HepG2 (cell line): ENCODE data around the gene TRAPPC12. TPM values are rescaled to one million over a fixed set of nuclear protein-coding genes. Genes with fewer than 3 reads are reported as not detected.
A peak's percentile ranks its signal among the peaks of the same experiment; 100 is the strongest.

Experiments
- ARNT2 ChIP-seq: sonication (generic); formaldehyde crosslinking; IDR thresholded peaks from 2 replicates; pipeline ENCODE4 v1.8.0; 2022; ENCODE audit warnings: mild to moderate bottlenecking, low read depth, missing genetic modification reagents, moderate library complexity
- HNF4G ChIP-seq, 2 experiments: sonication (generic) in 1 of 2; formaldehyde crosslinking in 1 of 2; IDR thresholded peaks; 2 replicates each; pipeline versions ENCODE4 v1.4.0 to v1.6.1; 2011 to 2020; ENCODE audit warnings: borderline replicate concordance in 2 of 2, low read depth in 2 of 2, mild to moderate bottlenecking in 2 of 2, low read length in 1 of 2, missing genetic modification reagents in 1 of 2, moderate library complexity in 1 of 2
- IRF2 ChIP-seq: IDR thresholded peaks from 2 replicates; pipeline ENCODE4 v1.6.1; 2018; ENCODE audit warnings: missing genetic modification reagents, missing compliant biosample characterization
- MBNL3 ChIP-seq: fragments of 250-450 bp; sonication (Bioruptor Pico); conservative IDR thresholded peaks from 2 replicates; pipeline ENCODE4 v1.8.0; 2022; ENCODE audit warnings: mild to moderate bottlenecking, inconsistent platforms
- MXD3 ChIP-seq: IDR thresholded peaks from 2 replicates; pipeline ENCODE4 v1.6.1; 2016; ENCODE audit warnings: mild to moderate bottlenecking, missing biosample characterization, missing genetic modification reagents
- NFYB ChIP-seq: sonication (generic); formaldehyde crosslinking; IDR thresholded peaks from 2 replicates; pipeline ENCODE4 v1.4.0; 2020; ENCODE audit warnings: missing genetic modification reagents
- POLR2AphosphoS2 ChIP-seq: IDR thresholded peaks from 2 replicates; pipeline ENCODE4 v1.6.1; 2011; ENCODE audit warnings: low read depth, low read length, improper control_type of control experiment
- SPEN ChIP-seq: sonication (generic); formaldehyde crosslinking; IDR thresholded peaks from 2 replicates; pipeline ENCODE4 v1.5.1; 2020; ENCODE audit warnings: low read depth, mild to moderate bottlenecking, missing genetic modification reagents
- ZBED4 ChIP-seq: sonication (generic); formaldehyde crosslinking; IDR thresholded peaks from 2 replicates; pipeline ENCODE4 v1.4.0; 2020; ENCODE audit warnings: missing genetic modification reagents, borderline replicate concordance
- ZNF10 ChIP-seq: sonication (generic); formaldehyde crosslinking; IDR thresholded peaks from 2 replicates; pipeline ENCODE4 v1.4.0; 2020; ENCODE audit warnings: mild to moderate bottlenecking, low read depth, missing genetic modification reagents, borderline replicate concordance
- ZNF207 ChIP-seq: fragments of 450-650 bp; IDR thresholded peaks from 2 replicates; pipeline ENCODE4 v1.6.1; 2016; ENCODE audit warnings: antibody characterized with exemption, borderline replicate concordance
- ZNF329 ChIP-seq: sonication (generic); formaldehyde crosslinking; IDR thresholded peaks from 2 replicates; pipeline ENCODE4 v1.9.0; 2021; ENCODE audit warnings: low read depth, mild to moderate bottlenecking, missing genetic modification reagents
- ZNF430 ChIP-seq: sonication (generic); formaldehyde crosslinking; IDR thresholded peaks from 2 replicates; pipeline ENCODE4 v1.9.0; 2021; ENCODE audit warnings: mild to moderate bottlenecking, missing genetic modification reagents
- ZNF432 ChIP-seq: sonication (generic); formaldehyde crosslinking; IDR thresholded peaks from 2 replicates; pipeline ENCODE4 v1.5.0; 2020; ENCODE audit warnings: missing genetic modification reagents, mild to moderate bottlenecking, borderline replicate concordance
- ZNF646 ChIP-seq: sonication (generic); formaldehyde crosslinking; IDR thresholded peaks from 2 replicates; pipeline ENCODE4 v1.9.0; 2021; ENCODE audit warnings: mild to moderate bottlenecking, missing genetic modification reagents
- ZNF841 ChIP-seq: sonication (generic); formaldehyde crosslinking; IDR thresholded peaks from 2 replicates; pipeline ENCODE4 v1.8.1; 2023; ENCODE audit warnings: missing genetic modification reagents, borderline replicate concordance
- polyA plus RNA-seq, 8 experiments: library from polyadenylated mRNA; depleted of rRNA in 3 of 8; stranded (reverse) in 7 of 8; unstranded in 1 of 8; fragments of >200 nt; fragmentation: Illumina TruSeq in 4 of 8; extraction: Trizol in 4 of 8; gene quantifications; 2 replicates each; pipeline versions ENCODE4 v1.2.1 to v1.2.3, GENCODE V29; 2011 to 2016; ENCODE audit warnings: low read depth in 4 of 8, missing spikeins in 1 of 8, mixed read lengths in 1 of 8; ENCODE audit not compliant: insufficient read depth in 1 of 8
- total RNA-seq, 5 experiments: library from RNA; depleted of rRNA; stranded (reverse); fragments of >200 nt; fragmentation: Illumina TruSeq; extraction: Trizol; gene quantifications; 2 replicates each; pipeline ENCODE4 v1.2.3, GENCODE V29; 2016; ENCODE audit warnings: low read depth in 1 of 5
- TF ChIP-seq, protein P1 (sequence below): sonication (generic); formaldehyde crosslinking; IDR thresholded peaks from 2 replicates; pipeline ENCODE4 v1.5.0; 2020; ENCODE audit warnings: mild to moderate bottlenecking, missing genetic modification reagents

TRAPPC12 gene
- total and polyA plus RNA-seq, 2 of the 13 experiments (the other 11 are each of a cell fraction or from before 2014, with no cell fraction given), result 46.4 to 97.7 TPM

GRCh38 chr2:3368261-3368722 is 11.2 kb upstream of the TRAPPC12 start (continued):
- TF ChIP-seq ZBED4 (CRISPR knock-in tag) (no peak), ZNF430 (peak; percentile 17; the same call in 1 of the 2 replicates), HNF4G (IDR thresholded peaks at IDR 0.05; ENCODE audit: borderline replicate concordance, low read depth, low read length) (0 out of 2 replicates have a peak, but pooled peaks have one; percentile 37), HNF4G (CRISPR knock-in tag; IDR thresholded peaks at IDR 0.05; ENCODE audit: borderline replicate concordance, low read depth) (no peak), ARNT2 (CRISPR knock-in tag) (no peak), ZNF329 (CRISPR knock-in tag) (no peak), SPEN (CRISPR knock-in tag) (no peak), ZNF10 (CRISPR knock-in tag) (no peak), ZNF432 (CRISPR knock-in tag) (no peak), IRF2 (CRISPR knock-in tag) (peak; percentile 60; the same call in 1 of the 2 replicates), NFYB (CRISPR knock-in tag) (no peak), ZNF841 (no peak; the same call in 1 of the 2 replicates), POLR2AphosphoS2 (no peak), MBNL3 (CRISPR knock-in tag) (no peak), ZNF207 (no peak), MXD3 (0 out of 2 replicates have a peak, but pooled peaks have one; percentile 57), ZNF646 (peak; percentile 64; the same call in 1 of the 2 replicates)
- TF ChIP-seq, protein P1, sequence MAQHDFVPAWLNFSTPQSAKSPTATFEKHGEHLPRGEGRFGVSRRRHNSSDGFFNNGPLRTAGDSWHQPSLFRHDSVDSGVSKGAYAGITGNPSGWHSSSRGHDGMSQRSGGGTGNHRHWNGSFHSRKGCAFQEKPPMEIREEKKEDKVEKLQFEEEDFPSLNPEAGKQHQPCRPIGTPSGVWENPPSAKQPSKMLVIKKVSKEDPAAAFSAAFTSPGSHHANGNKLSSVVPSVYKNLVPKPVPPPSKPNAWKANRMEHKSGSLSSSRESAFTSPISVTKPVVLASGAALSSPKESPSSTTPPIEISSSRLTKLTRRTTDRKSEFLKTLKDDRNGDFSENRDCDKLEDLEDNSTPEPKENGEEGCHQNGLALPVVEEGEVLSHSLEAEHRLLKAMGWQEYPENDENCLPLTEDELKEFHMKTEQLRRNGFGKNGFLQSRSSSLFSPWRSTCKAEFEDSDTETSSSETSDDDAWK (CRISPR knock-in tag), result no peak
